Endodermal cell (in vitro differentiated cells): ENCODE measurements around the gene DNAJB13. TPM values are rescaled to one million over a fixed set of nuclear protein-coding genes. Genes with fewer than 3 reads are reported as not detected.

Experiments
- DNase-seq: peaks from one replicate; pipeline ENCODE4 v3.0.0-alpha.2; 2017
- H3K27ac ChIP-seq: 2 replicates; pipeline ENCODE4 v1.5.1; 2013; ENCODE audit warnings: mild to moderate bottlenecking, low read depth, low read length, moderate library complexity
- H3K27me3 ChIP-seq: 2 replicates; pipeline ENCODE4 v1.6.1; 2013; ENCODE audit warnings: mild to moderate bottlenecking, low read length, moderate library complexity; ENCODE audit not compliant: insufficient read depth, control insufficient read depth, poor library complexity, severe bottlenecking
- H3K36me3 ChIP-seq: 2 replicates; pipeline ENCODE4 v1.7.0; 2013; ENCODE audit warnings: mild to moderate bottlenecking, low read length, moderate library complexity; ENCODE audit not compliant: control insufficient read depth, insufficient read depth
- H3K4me1 ChIP-seq: one replicate; pipeline ENCODE4 v1.7.0; 2013; ENCODE audit warnings: low read length; ENCODE audit not compliant: control insufficient read depth, insufficient read depth
- H3K4me3 ChIP-seq: 2 replicates; pipeline ENCODE4 v1.5.1; 2013; ENCODE audit warnings: mild to moderate bottlenecking, low read length, moderate library complexity
- H3K9ac ChIP-seq: 2 replicates; pipeline ENCODE4 v1.6.1; 2013; ENCODE audit warnings: mild to moderate bottlenecking, low read length, moderate library complexity; ENCODE audit not compliant: poor library complexity, severe bottlenecking; ENCODE audit errors: extremely low read depth
- H3K9me3 ChIP-seq: 2 replicates; pipeline ENCODE4 v1.6.1; 2013; ENCODE audit warnings: mild to moderate bottlenecking, low read length, moderate library complexity; ENCODE audit not compliant: control insufficient read depth
- H3K27ac Mint-ChIP-seq: 2 replicates; pipeline ENCODE4 v1.8.0; 2020; ENCODE audit warnings: mixed read lengths
- H3K27me3 Mint-ChIP-seq: 2 replicates; pipeline ENCODE4 v1.8.0; 2021; ENCODE audit warnings: mild to moderate bottlenecking, mixed read lengths; ENCODE audit not compliant: insufficient read depth
- H3K36me3 Mint-ChIP-seq: 2 replicates; pipeline ENCODE4 v1.8.0; 2020; ENCODE audit warnings: low read depth, mixed read lengths
- H3K4me1 Mint-ChIP-seq: 2 replicates; pipeline ENCODE4 v1.8.0; 2020; ENCODE audit warnings: mixed read lengths
- H3K4me3 Mint-ChIP-seq: 2 replicates; pipeline ENCODE4 v1.8.0; 2020; ENCODE audit warnings: mild to moderate bottlenecking, moderate library complexity, mixed read lengths
- H3K9me3 Mint-ChIP-seq: 2 replicates; pipeline ENCODE4 v1.8.0; 2020; ENCODE audit warnings: mild to moderate bottlenecking, mixed read lengths
- CTCF ChIP-seq: fragments of 200-600 bp; sonication (generic); conservative IDR thresholded peaks from 2 replicates; pipeline ENCODE4 v1.5.0; 2021; ENCODE audit warnings: antibody characterized with exemption, mild to moderate bottlenecking
- WGBS, 2 experiments: methylation state at CpG; one replicate each; pipeline versions ENCODE4 v1.1.5 to v1.1.7; 2013; ENCODE audit warnings: missing lambda C conversion rate in 2 of 2, mixed read lengths in 1 of 2; ENCODE audit not compliant: insufficient coverage in 1 of 2, insufficient read length in 1 of 2; 5-methylcytosine and 5-hydroxymethylcytosine counted together
- total RNA-seq, 2 donors: library from RNA; stranded (reverse); fragmentation: NEBNext Ultra II Directional in 1 of 2; extraction: Animal tissue kit (Norgen Biotek cat#: 25700) in 1 of 2; gene quantifications; 2 replicates in 1 of 2; 3 replicates in 1 of 2; pipeline ENCODE4 v1.2.1, GENCODE V29; 2021

DNAJB13 gene
- total RNA-seq, 2 donors from 2014 or later = 0.44 to 1.2 TPM

DNA sequence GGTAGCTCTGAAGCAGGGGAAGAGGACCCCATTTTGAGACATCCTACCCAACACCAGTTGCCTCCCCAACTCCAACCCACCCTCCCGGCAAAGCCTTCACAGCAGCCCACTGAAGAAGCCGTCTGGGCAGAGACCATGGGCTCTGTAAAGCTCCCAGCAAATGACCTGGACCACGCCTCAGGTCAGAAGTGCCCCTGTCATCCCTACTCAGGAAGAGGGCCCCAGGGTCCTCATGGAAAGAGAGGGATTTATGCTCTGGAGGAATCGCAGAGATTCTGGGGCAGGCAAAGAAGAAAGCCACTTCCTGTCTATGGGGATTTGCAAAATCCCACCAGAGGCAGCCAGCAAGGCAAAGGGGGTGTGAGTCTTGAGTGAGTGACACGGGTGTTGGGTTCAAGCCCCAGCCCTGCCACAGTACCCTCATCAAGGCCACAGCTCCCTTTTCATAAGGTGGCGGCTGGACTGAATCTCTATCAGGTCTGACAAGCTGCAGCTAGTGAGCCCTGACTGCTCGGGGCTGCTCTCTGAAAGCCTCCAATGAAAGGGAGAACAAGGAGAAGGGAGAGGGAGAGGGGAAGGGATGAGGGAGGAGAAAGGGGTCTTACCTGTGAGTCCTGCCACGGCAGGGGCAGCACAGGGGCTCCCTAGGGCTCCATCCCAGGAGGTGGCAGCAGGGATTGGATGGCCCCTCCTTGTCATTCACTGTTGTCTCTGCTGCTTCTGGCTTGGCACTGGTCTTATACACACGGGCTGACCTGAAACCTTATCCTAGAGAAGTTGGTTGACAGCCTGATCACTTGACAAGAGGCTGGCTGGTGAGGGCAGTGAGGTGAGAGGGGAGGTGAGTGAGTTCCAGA, 57.8 kb downstream of the DNAJB13 start, which contains the start of gene UCP3:
Gene UCP3, minus strand, starts transcription at position 713 of the 857 bp plus-strand sequence. CDS start 2,043 bp downstream, outside the sequence.
- Mint-ChIP-seq H3K9me3 (no peaks in the 10 kb centered on the region), H3K4me3 (no peak within 1 kb of the TSS), H3K36me3 (peaks cover 11% of the 10 kb centered on the region), H3K27me3 (no peaks in the 10 kb centered on the region), H3K4me1 (peaks cover 17% of the 10 kb centered on the region), H3K27ac (no peak within 1 kb of the TSS)
- H3K4me1 ChIP-seq = no peaks in the 10 kb centered on the region
- no peaks in the 10 kb centered on the region for H3K27me3 ChIP-seq
- H3K27ac ChIP-seq = no peak within 1 kb of the TSS
- DNase-seq = peak; percentile 52
- TF ChIP-seq CTCF = no peak
- no peak within 1 kb of the TSS for H3K9ac ChIP-seq
- 60 to 84% methylated on average over 1 to 9 of the region's 9 CpGs for WGBS, 2 experiments
- H3K4me3 ChIP-seq = no peak within 1 kb of the TSS
- no peaks in the 10 kb centered on the region for H3K36me3 ChIP-seq
- no peaks in the 10 kb centered on the region for H3K9me3 ChIP-seq

- DNase-seq = no peak
Observed at GRCh38 chr11:74009230-74009547, 58.4 kb downstream of the DNAJB13 start.

DNA sequence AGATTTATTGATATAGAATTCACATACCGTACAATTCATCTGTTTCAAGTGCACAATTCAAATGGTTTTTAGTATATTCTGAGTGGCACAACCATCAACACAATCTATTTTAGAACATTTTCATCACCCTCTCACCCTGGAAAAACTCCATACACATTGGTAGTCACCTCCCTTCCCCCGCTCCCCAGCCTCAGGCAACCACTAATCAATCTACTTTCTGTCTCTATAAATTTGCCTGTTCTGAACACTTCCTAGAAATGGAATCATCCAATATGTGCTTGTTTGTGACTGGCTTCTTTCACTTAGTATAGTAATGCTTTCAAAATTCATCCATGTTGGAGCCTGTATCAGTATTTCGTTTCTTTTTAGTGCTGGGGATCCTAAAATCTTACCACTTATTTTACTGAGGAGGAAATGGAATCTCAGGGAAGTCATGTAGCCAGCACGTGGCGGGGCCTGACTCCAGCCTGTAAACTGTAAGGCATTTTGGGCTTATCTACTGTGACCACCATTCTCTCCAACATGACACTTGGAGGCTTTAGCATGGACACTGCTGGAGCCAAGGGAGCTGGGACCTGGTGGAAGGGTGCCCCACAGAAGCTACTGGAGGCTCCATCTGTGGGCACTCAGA, 59.0 kb downstream of the DNAJB13 start:
- Histone ChIP-seq H3K9me3 (no peaks in the 10 kb centered on the region), H3K36me3 (no peaks in the 10 kb centered on the region), H3K4me3 (no peak overlapping the region), H3K4me1 (no peaks in the 10 kb centered on the region), H3K27me3 (no peaks in the 10 kb centered on the region), H3K9ac (no peak overlapping the region), H3K27ac (no peak overlapping the region)
- Mint-ChIP-seq H3K27me3 (no peaks in the 10 kb centered on the region), H3K4me1 (peaks cover 17% of the 10 kb centered on the region), H3K27ac (no peak overlapping the region), H3K36me3 (peaks cover 11% of the 10 kb centered on the region), H3K9me3 (no peaks in the 10 kb centered on the region), H3K4me3 (no peak overlapping the region)
- no peak for DNase-seq
- no peak for TF ChIP-seq CTCF
- 86 to 89% methylated on average over 4 to 5 of the region's 5 CpGs for WGBS, 2 experiments

More at GRCh38 chr11:74009230-74009547, 58.4 kb downstream of the DNAJB13 start:
- Histone ChIP-seq H3K4me3 (no peak overlapping the region), H3K9me3 (no peaks in the 10 kb centered on the region), H3K4me1 (no peaks in the 10 kb centered on the region), H3K9ac (no peak overlapping the region), H3K27me3 (no peaks in the 10 kb centered on the region), H3K27ac (no peak overlapping the region), H3K36me3 (no peaks in the 10 kb centered on the region)
- no peak for TF ChIP-seq CTCF
- Mint-ChIP-seq H3K27ac (no peak overlapping the region), H3K4me3 (no peak overlapping the region), H3K36me3 (peaks cover 11% of the 10 kb centered on the region), H3K27me3 (no peaks in the 10 kb centered on the region), H3K4me1 (peaks cover 17% of the 10 kb centered on the region), H3K9me3 (no peaks in the 10 kb centered on the region)
- WGBS, 2 experiments = 100% methylated on average over 3 of the region's 3 CpGs; no CpG with 5 or more reads in 1 of the 2 experiments
